Measurements from ENCODE around the gene ZKSCAN5.
"Not testable (repeated sequence)": the region's sequence is repeated elsewhere in the genome, so short reads cannot be mapped to it uniquely, and the experiment has no call there.

The ZKSCAN5 gene

GRCh38 chr7:99551767-99552463 lies 47.5 kb downstream of the ZKSCAN5 start, which contains the start of gene FAM200A:
FAM200A (minus strand) TSS chr7:99552114; CDS start chr7:99548407, 3,707 bp downstream.
- peak; percentile 77 to 84 for DNase-seq (ENCODE audit: low read depth in 2 of 2)

GRCh38 chr7:99553039-99553438 lies 48.6 kb downstream of the ZKSCAN5 start:
- DNase-seq (ENCODE audit: low read depth in 2 of 2): no peak

- no peak for DNase-seq (ENCODE audit: low read depth in 2 of 2)
These were observed 50.5 kb downstream of the ZKSCAN5 start for GRCh38 chr7:99554939-99555338.

GRCh38 chr7:99557196-99557607 lies 52.7 kb downstream of the ZKSCAN5 start:
- no peak for DNase-seq (ENCODE audit: low read depth in 2 of 2)

- no peak for DNase-seq (ENCODE audit: low read depth in 2 of 2)
These were observed 53.5 kb downstream of the ZKSCAN5 start for GRCh38 chr7:99557940-99558305.

GRCh38 chr7:99558306-99559174 lies 54.1 kb downstream of the ZKSCAN5 start, which contains the start of gene ZNF655:
ZNF655 (plus strand) TSS chr7:99558642; CDS start chr7:99560560, 1,918 bp downstream.
- DNase-seq (ENCODE audit: low read depth in 2 of 2): peak; percentile 89 to 90

- no peak for DNase-seq (ENCODE audit: low read depth in 2 of 2)
These were observed 54.9 kb downstream of the ZKSCAN5 start for GRCh38 chr7:99559175-99559915.

- no peak for DNase-seq (ENCODE audit: low read depth in 2 of 2)
These were observed 56.6 kb downstream of the ZKSCAN5 start for GRCh38 chr7:99560834-99561736.

GRCh38 chr7:99561737-99562051 lies 57.2 kb downstream of the ZKSCAN5 start:
- DNase-seq (ENCODE audit: low read depth in 2 of 2): no peak

GRCh38 chr7:99562114-99562784 lies 57.8 kb downstream of the ZKSCAN5 start:
- no peak for DNase-seq (ENCODE audit: low read depth in 2 of 2)

- peak; percentile 41 to 45 for DNase-seq (ENCODE audit: low read depth in 2 of 2)
These were observed 58.4 kb downstream of the ZKSCAN5 start for GRCh38 chr7:99562832-99563231.

GRCh38 chr7:99563650-99564049 lies 59.2 kb downstream of the ZKSCAN5 start:
- no peak for DNase-seq (ENCODE audit: low read depth in 2 of 2)

GRCh38 chr7:99568770-99569169 lies 64.3 kb downstream of the ZKSCAN5 start:
- not testable (repeated sequence) for DNase-seq (ENCODE audit: low read depth in 2 of 2)

GRCh38 chr7:99571768-99572167 lies 67.3 kb downstream of the ZKSCAN5 start:
- no peak for DNase-seq (ENCODE audit: low read depth in 2 of 2)

- DNase-seq (ENCODE audit: low read depth in 2 of 2): no peak
These were observed 68.8 kb downstream of the ZKSCAN5 start for GRCh38 chr7:99573257-99573656.

- DNase-seq (ENCODE audit: low read depth in 2 of 2): no peak
These were observed 71.8 kb downstream of the ZKSCAN5 start for GRCh38 chr7:99576251-99576650.

- DNase-seq (ENCODE audit: low read depth in 2 of 2): no peak
These were observed 75.0 kb downstream of the ZKSCAN5 start for GRCh38 chr7:99579281-99579955.

GRCh38 chr7:99579956-99580777 lies 75.7 kb downstream of the ZKSCAN5 start:
- peak in 1 of 2 donors; percentile 24 for DNase-seq (ENCODE audit: low read depth in 2 of 2)

GRCh38 chr7:99580778-99581332 lies 76.4 kb downstream of the ZKSCAN5 start:
- not testable (repeated sequence) for DNase-seq (ENCODE audit: low read depth in 2 of 2)

All from stimulated activated CD8-positive, alpha-beta memory T cell treated with anti-CD3 and anti-CD28 coated beads, Interleukin-15, amount 100 ng/mL, for 48 hours (primary cell).